GM15510 (cell line): ENCODE measurements around the gene LRCH4.

Experiments used
- POLR2A ChIP-seq: IDR thresholded peaks from 3 replicates; pipeline ENCODE4 v1.6.1; 2011; ENCODE audit warnings: borderline replicate concordance; ENCODE audit not compliant: insufficient read length; ENCODE audit errors: extremely low read depth

Gene LRCH4

DNA sequence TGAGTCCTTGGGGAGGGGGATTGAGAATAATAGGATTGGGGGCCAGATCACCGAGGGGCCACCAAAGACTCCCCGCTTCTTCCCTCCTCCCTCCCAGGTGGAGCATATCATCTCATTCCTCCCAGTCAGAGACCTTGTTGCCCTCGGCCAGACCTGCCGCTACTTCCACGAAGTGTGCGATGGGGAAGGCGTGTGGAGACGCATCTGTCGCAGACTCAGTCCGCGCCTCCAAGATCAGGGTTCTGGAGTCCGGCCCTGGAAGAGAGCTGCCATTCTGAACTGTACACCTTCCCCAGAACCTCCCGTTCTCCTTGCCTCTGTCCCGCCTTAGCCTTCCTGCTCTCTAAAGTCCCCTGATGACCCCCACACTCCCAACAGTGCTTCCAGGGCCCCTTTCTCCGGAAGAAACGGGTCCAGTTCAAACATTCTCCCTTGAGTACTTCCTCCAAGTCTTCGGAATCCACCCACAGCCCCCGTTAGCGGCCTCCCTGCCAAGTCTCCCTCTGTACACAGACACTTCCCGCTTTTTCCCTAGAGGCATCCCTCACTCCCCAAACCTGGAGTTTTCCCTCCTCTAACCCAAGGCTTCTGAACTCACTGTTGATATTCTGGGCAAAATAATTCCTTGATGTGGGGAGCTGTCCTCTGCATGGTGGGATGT is 4.3 kb upstream of the LRCH4 start:
- TF ChIP-seq POLR2A: no peak

DNA sequence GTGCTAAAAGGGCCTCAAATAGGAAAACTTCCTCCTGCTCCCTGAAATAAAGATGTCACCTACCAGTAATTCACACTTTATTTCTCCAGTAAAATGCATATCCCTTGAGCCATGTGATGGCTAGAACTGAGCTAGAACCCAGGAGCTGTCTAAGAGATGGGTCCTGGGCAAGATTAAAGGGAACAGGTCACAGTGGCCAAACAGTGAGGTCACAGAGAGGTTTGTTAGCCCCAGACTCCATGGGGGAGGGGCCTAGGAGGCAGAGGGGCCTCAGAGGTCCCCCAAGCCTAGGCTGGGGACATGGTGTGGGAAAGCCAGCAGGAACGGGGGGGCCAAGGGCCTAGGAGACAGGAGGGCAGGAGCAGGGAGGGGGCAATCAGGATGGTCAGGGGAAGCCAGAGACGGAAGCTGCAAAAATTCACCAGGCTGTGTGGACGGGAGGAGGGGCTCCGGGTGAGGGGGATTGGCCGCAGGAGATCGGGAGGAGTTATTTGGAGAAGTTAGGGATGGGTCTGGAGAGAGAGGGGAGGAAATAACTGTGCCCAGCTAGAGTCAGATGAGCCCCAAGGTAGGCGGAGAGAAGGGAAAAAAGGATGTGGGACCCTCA is 3.5 kb upstream of the LRCH4 start:
- no peak for TF ChIP-seq POLR2A

- TF ChIP-seq POLR2A: no peak
Measured at GRCh38 chr7:100588438-100588837, 2.5 kb upstream of the LRCH4 start.

GRCh38 chr7:100586266-100587025 is 517 bp upstream of the LRCH4 start, which contains the start of gene FBXO24:
TSS of gene FBXO24 (plus strand) at chr7:100586328. CDS start at chr7:100586626, 298 bp downstream.
- peak; percentile 72 for TF ChIP-seq POLR2A

DNA sequence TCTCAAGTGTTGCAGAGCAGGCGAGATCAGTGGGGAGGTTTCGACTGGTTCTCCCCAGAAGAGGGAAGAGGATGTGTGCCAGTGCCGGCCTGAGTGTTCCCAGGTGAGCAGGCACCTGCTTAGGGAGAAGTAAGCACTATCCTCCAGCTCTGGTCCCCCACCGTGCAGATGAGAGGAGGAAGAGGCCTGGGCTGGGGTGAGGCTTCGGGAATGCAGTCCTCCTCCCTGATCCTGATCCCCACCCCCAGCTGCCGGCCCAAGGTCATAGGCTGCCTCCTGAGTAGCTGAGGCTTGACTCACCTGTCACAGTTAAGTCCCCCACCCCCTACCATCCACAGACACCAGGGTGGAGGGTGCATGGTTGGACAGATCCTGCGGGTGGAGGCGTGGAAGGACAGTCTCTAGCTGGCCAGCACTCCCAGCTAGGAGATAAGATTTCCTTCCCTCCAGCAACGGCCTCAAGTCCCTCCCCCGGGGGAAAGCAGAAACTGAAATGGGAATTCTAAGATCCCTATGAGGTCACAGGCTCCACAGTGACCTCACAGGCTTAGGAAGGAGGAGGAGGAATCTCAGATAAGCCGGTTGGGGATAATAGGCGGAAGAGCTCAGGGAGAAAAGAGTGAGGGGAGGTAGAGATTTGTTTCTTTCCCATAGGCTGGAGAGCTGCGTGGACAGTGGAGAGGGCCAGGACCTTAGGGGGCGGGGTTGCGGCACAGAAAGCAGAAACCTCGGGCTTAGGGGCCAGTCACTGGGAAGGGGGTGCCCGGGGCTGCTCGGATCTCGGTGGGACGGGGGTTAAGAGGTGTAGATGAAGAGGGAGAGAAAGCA is 1.0 kb downstream of the LRCH4 start:
- no peak for TF ChIP-seq POLR2A

- TF ChIP-seq POLR2A: peak; percentile 21
Measured at GRCh38 chr7:100584054-100584682, 1.8 kb downstream of the LRCH4 start.

DNA sequence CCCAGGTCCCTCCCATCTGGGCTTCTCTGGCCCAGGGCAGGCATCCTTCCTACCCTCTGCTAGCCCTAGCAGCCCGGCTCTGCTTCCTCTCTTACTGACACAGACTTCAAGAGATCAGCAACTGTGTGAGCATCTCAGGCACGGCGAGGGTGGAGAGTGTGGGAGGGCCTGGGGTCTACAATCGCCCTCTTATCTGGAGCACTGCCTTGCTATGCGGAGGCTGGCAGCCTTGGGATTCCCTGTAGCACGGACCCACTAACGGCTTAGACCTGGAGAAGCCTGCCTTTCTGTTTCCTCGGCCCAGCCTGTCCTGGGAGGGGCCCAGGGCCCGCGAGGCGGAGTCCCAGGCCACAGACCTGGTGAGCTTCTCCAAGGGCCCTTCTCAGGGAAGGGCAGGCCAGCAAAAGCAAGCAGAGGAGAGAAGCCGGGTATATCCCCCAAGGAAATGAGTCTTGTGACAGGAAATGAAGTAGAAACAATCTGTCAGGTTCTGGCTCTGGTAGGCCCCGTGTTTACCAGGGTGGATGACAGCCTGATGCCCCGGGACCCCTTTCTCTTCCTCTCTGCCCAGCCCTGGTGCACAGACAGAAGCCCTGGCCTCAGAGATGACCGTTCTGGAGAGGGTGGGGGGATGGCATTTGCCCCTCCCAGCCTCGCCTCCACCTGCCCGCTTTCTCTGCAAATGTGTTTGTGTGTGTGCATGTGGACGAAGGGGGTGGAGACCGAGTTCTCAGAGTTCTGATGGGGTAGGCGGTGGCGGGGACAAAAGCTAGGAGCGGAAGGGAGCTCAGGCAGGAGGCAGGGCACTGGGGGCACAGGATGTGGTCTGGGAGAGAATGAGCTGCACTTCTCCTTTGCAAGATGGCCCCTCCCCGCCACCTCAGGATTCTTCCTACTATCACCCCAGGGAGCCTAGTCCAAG is 2.5 kb downstream of the LRCH4 start:
- no peak for TF ChIP-seq POLR2A

DNA sequence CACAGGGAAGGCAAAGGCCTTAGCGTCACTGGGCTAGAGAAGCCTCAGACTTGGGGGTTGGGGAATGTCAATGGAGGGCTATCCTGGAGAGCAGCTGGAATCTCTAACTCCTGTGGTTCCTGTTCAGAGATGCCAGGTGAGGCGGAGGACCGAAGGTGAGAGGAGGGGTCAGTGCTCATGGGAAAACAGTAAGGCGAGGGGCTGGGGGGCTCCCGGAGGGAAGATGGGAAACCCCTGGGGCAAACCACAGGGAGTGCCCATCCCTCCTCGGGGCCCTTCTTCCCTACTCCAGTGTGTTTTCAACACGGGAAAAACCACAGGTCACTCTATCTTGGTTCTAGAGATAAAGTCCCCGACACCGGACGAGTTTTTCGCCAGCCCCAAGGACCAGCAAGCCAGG is 3.3 kb downstream of the LRCH4 start:
- no peak for TF ChIP-seq POLR2A

GRCh38 chr7:100582041-100582579 is 3.8 kb downstream of the LRCH4 start:
- no peak for TF ChIP-seq POLR2A

- no peak for TF ChIP-seq POLR2A
Measured at GRCh38 chr7:100580466-100581283, 5.3 kb downstream of the LRCH4 start.

GRCh38 chr7:100578246-100579183 is 7.4 kb downstream of the LRCH4 start:
- no peak for TF ChIP-seq POLR2A
